Psoas muscle (tissue), 8 donors: Measurements from ENCODE around the gene ARFGEF3. TPM values are rescaled to one million over a fixed set of nuclear protein-coding genes. Genes with fewer than 3 reads are reported as not detected.

ENCODE experiments used
- ATAC-seq, 4 donors: fragments of 200-7000 bp; cut with Tn5 transposase; one replicate each; pipeline ENCODE4 v1.9.1; 2020; ENCODE audit warnings: moderate library complexity in 3 of 4, mild to moderate bottlenecking in 2 of 4
- DNase-seq, 2 donors: peaks; one replicate each; pipeline ENCODE4 v3.0.0-alpha.2; 2020
- H3K27ac ChIP-seq: fragments of 200-600 bp; one replicate; pipeline ENCODE4 v1.8.0; 2022
- H3K27me3 ChIP-seq, 3 donors: fragments of 200-600 bp in 1 of 3; one replicate each; pipeline versions ENCODE4 v1.6.1 to v1.8.0; 2013 to 2022; ENCODE audit warnings: low read length in 2 of 3, mild to moderate bottlenecking in 2 of 3, moderate library complexity in 1 of 3; ENCODE audit not compliant: insufficient read depth in 3 of 3
- H3K36me3 ChIP-seq, 2 donors: fragments of 200-600 bp in 1 of 2; one replicate each; pipeline versions ENCODE4 v1.6.1 to v1.8.0; 2013 to 2022; ENCODE audit warnings: low read depth in 1 of 2, mild to moderate bottlenecking in 1 of 2, moderate library complexity in 1 of 2; ENCODE audit not compliant: insufficient read depth in 1 of 2
- H3K4me1 ChIP-seq: fragments of 200-600 bp; one replicate; pipeline ENCODE4 v1.8.0; 2022
- H3K4me3 ChIP-seq: fragments of 200-600 bp; one replicate; pipeline ENCODE4 v1.8.0; 2022; ENCODE audit warnings: mild to moderate bottlenecking
- H3K9me3 ChIP-seq: fragments of 200-600 bp; one replicate; pipeline ENCODE4 v1.8.0; 2022
- WGBS, 3 donors: extraction: QIAGEN DNeasy Blood & Tissue Kit; methylation state at CpG; one replicate each; pipeline versions ENCODE4 v1.1.6 to v1.1.7; 2013; 5-methylcytosine and 5-hydroxymethylcytosine counted together
- intact Hi-C, 2 donors: fragments of 100-400 bp; cut with DNase I; formaldehyde crosslinking; loops; one replicate each; pipeline versions ENCODE4 v1.11.0 to v1.14.2; 2022
- polyA plus RNA-seq, 3 donors: library from polyadenylated mRNA; stranded (reverse); fragments of 200-250 nt; gene quantifications; one replicate each; pipeline ENCODE4 v1.2.3, GENCODE V29; 2013
- total RNA-seq, 4 donors: library from RNA; stranded (reverse); fragmentation: NEBNext Ultra II Directional in 2 of 4; extraction: Animal tissue kit (Norgen Biotek cat#: 25700) in 2 of 4; gene quantifications; one replicate each; pipeline versions ENCODE4 v1.2.1 to v1.2.4, GENCODE V29; 2021 to 2023
- TF ChIP-seq, protein P1 (sequence below): fragments of 200-600 bp; IDR thresholded peaks from one replicate; pipeline ENCODE4 v1.8.0; 2022; ENCODE audit warnings: antibody characterized with exemption
- donor health status: healthy with polysubstance abuse.
- donor health status: DM: no; HTN: no; CAD: no; lungs with moderate emphysema.
- donor health status: Bipolar disorder and iron deficiency.
- donor health status: healthy.
- donor health status: DM: yes; HTN: yes; CAD: no.
- donor health status: DM: no; HTN: no; CAD: no.
- donor health status: DM: no; HTN: no; CAD: no.
- donor health status: DM: yes; HTN: yes; CAD: no.

Gene ARFGEF3
- total and polyA plus RNA-seq, 7 donors, result 0.20 to 18.4 (median 0.38) TPM

GRCh38 chr6:138203315-138203714 lies 41.6 kb downstream of the ARFGEF3 start:
- Histone ChIP-seq H3K4me1 (no peaks in the 10 kb centered on the region), H3K27me3 (no peaks in the 10 kb centered on the region), H3K27ac (no peak overlapping the region), H3K9me3 (no peaks in the 10 kb centered on the region), H3K4me3 (no peak overlapping the region), H3K36me3 (no peaks in the 10 kb centered on the region)
- 88 to 91% (median 91%) methylated on average over 2 of the region's 2 CpGs for WGBS, 3 donors
- DNase-seq (no peak), ATAC-seq (no peak)
- intact Hi-C loops, result no loop called here
- TF ChIP-seq, protein P1, sequence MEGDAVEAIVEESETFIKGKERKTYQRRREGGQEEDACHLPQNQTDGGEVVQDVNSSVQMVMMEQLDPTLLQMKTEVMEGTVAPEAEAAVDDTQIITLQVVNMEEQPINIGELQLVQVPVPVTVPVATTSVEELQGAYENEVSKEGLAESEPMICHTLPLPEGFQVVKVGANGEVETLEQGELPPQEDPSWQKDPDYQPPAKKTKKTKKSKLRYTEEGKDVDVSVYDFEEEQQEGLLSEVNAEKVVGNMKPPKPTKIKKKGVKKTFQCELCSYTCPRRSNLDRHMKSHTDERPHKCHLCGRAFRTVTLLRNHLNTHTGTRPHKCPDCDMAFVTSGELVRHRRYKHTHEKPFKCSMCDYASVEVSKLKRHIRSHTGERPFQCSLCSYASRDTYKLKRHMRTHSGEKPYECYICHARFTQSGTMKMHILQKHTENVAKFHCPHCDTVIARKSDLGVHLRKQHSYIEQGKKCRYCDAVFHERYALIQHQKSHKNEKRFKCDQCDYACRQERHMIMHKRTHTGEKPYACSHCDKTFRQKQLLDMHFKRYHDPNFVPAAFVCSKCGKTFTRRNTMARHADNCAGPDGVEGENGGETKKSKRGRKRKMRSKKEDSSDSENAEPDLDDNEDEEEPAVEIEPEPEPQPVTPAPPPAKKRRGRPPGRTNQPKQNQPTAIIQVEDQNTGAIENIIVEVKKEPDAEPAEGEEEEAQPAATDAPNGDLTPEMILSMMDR, result no peak

DNA sequence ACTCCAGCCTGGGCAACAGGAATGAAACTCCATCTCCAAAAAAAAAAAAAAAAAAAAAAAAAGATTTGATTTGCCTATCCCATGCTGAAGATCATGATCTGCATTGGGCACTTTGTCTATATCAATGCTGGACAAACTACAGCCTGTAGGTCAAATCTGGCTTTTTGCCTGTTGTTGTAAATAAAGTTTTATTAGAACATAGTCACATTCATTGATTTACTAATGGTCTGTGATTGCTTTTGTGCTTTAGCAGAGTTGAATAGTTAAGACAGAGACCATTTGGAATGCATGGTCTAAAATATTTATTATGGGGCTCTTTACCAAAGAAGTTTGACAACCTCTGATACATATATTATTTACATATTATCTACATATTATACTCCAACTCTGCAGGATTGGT lies 42.6 kb downstream of the ARFGEF3 start:
- no peak overlapping the region for H3K27ac ChIP-seq
- TF ChIP-seq, protein P1, result no peak
- H3K4me3 ChIP-seq, result no peak overlapping the region
- H3K4me1 ChIP-seq, result no peaks in the 10 kb centered on the region
- ATAC-seq (no peak), DNase-seq (no peak)
- H3K9me3 ChIP-seq, result no peaks in the 10 kb centered on the region
- no peaks in the 10 kb centered on the region for H3K27me3 ChIP-seq
- H3K36me3 ChIP-seq, result no peaks in the 10 kb centered on the region
- intact Hi-C loops, result no loop called here

GRCh38 chr6:138204792-138205384 lies 43.1 kb downstream of the ARFGEF3 start:
- intact Hi-C loops, result no loop called here
- ATAC-seq (no peak), DNase-seq (no peak)
- no peaks in the 10 kb centered on the region for H3K36me3 ChIP-seq
- H3K9me3 ChIP-seq, result no peaks in the 10 kb centered on the region
- no peak overlapping the region for H3K4me3 ChIP-seq
- no peaks in the 10 kb centered on the region for H3K27me3 ChIP-seq
- no peaks in the 10 kb centered on the region for H3K4me1 ChIP-seq
- WGBS, 3 donors, result 90 to 96% (median 92%) methylated on average over 4 of the region's 4 CpGs
- TF ChIP-seq, protein P1, result no peak
- no peak overlapping the region for H3K27ac ChIP-seq

GRCh38 chr6:138205437-138206094 lies 43.8 kb downstream of the ARFGEF3 start:
- ATAC-seq (peak in 2 of 4 donors; percentile 41 to 63), DNase-seq (no peak)
- intact Hi-C loops, result no loop called here
- H3K9me3 ChIP-seq, result no peaks in the 10 kb centered on the region
- 34 to 48% (median 36%) methylated on average over 5 of the region's 5 CpGs for WGBS, 3 donors
- H3K36me3 ChIP-seq, result no peaks in the 10 kb centered on the region
- H3K27me3 ChIP-seq, result no peaks in the 10 kb centered on the region
- no peak overlapping the region for H3K27ac ChIP-seq
- H3K4me1 ChIP-seq, result no peaks in the 10 kb centered on the region
- H3K4me3 ChIP-seq, result no peak overlapping the region
- TF ChIP-seq, protein P1, result no peak

DNA sequence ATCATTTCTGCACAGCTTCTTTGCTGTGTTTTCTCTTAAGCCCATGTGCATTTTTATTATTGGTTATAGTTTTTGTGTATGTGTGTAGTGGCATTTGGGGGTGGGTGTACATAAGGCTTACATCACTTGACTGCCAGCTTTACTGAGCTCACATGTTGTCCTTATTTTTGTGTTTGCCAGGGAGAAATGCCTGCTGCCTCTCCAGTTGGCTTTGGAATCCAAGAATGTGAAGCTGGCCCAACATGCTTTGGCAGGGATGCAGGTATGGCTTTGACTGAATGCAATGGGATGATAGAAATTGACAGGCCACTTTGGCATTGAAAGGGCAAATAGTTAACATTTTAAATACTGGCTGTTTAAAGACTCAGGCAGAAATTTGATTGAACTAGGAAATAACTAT lies 45.1 kb downstream of the ARFGEF3 start:
- Histone ChIP-seq H3K27ac (no peak overlapping the region), H3K4me3 (no peak overlapping the region), H3K4me1 (no peaks in the 10 kb centered on the region), H3K36me3 (no peaks in the 10 kb centered on the region), H3K27me3 (no peaks in the 10 kb centered on the region), H3K9me3 (no peaks in the 10 kb centered on the region)
- DNase-seq (no peak), ATAC-seq (no peak)
- TF ChIP-seq, protein P1, result no peak
- intact Hi-C loops, result no loop called here
